HAP-1 (cell line): ENCODE measurements around the gene ARHGAP20.

Source experiments
- DNase-seq, 2 experiments: peaks; one replicate each; pipeline ENCODE4 v3.0.0-alpha.2; 2016 to 2020; ENCODE audit warnings: low spot score in 2 of 2
- H3K27me3 ChIP-seq: fragments of 250-450 bp; sonication (Bioruptor Pico); 2 replicates; pipeline ENCODE4 v1.5.1; 2020; ENCODE audit warnings: low read depth, mild to moderate bottlenecking, moderate library complexity
- H3K36me3 ChIP-seq: fragments of 250-450 bp; sonication (Bioruptor Pico); replicated peaks from 2 replicates; pipeline ENCODE4 v1.5.1; 2020; ENCODE audit warnings: mild to moderate bottlenecking
- H3K4me1 ChIP-seq: fragments of 250-450 bp; sonication (Bioruptor Pico); 2 replicates; pipeline ENCODE4 v1.5.1; 2020; ENCODE audit warnings: mild to moderate bottlenecking
- H3K4me3 ChIP-seq: fragments of 250-450 bp; sonication (Bioruptor Pico); 2 replicates; pipeline ENCODE4 v1.5.1; 2020; ENCODE audit warnings: mild to moderate bottlenecking, moderate library complexity
- H3K9me3 ChIP-seq: fragments of 250-450 bp; sonication (Bioruptor Pico); 2 replicates; pipeline ENCODE4 v1.5.1; 2020; ENCODE audit warnings: mild to moderate bottlenecking, moderate library complexity
- in situ Hi-C: fragments of 300-500 bp; cut with MboI; formaldehyde crosslinking; loops from 3 replicates; pipeline ENCODE4 v1.14.3; 2020; ENCODE audit warnings: low sequenced_read_pairs, inconsistent platforms, mixed read lengths

The ARHGAP20 gene

GRCh38 chr11:110710628-110711381, 1.4 kb downstream of the ARHGAP20 start:
- Histone ChIP-seq H3K4me3 (no peak overlapping the region), H3K4me1 (no peaks in the 10 kb centered on the region), H3K9me3 (no peaks in the 10 kb centered on the region), H3K27me3 (peaks cover 48% of the 10 kb centered on the region), H3K36me3 (no peaks in the 10 kb centered on the region)
- no peak for DNase-seq
- in situ Hi-C loops = no loop called here

GRCh38 chr11:110704210-110704864, 7.9 kb downstream of the ARHGAP20 start:
- in situ Hi-C loops = no loop called here

GRCh38 chr11:110691926-110692325, 20.3 kb downstream of the ARHGAP20 start:
- in situ Hi-C loops = no loop called here
- H3K9me3 ChIP-seq = no peaks in the 10 kb centered on the region
- no peaks in the 10 kb centered on the region for H3K4me1 ChIP-seq
- no peak overlapping the region for H3K4me3 ChIP-seq
- DNase-seq = no peak
- H3K27me3 ChIP-seq = no peaks in the 10 kb centered on the region
- H3K36me3 ChIP-seq = no peaks in the 10 kb centered on the region

More at GRCh38 chr11:110704210-110704864, 7.9 kb downstream of the ARHGAP20 start:
- Histone ChIP-seq H3K4me3 (no peak overlapping the region), H3K4me1 (no peaks in the 10 kb centered on the region), H3K9me3 (no peaks in the 10 kb centered on the region), H3K27me3 (peaks cover 3% of the 10 kb centered on the region), H3K36me3 (no peaks in the 10 kb centered on the region)
- no peak for DNase-seq

GRCh38 chr11:110689306-110689705, 22.9 kb downstream of the ARHGAP20 start:
- Histone ChIP-seq H3K27me3 (no peaks in the 10 kb centered on the region), H3K9me3 (no peaks in the 10 kb centered on the region), H3K36me3 (no peaks in the 10 kb centered on the region), H3K4me3 (no peak overlapping the region), H3K4me1 (no peaks in the 10 kb centered on the region)
- in situ Hi-C loops = no loop called here
- no peak for DNase-seq

- Histone ChIP-seq H3K4me3 (no peak overlapping the region), H3K36me3 (no peaks in the 10 kb centered on the region), H3K9me3 (no peaks in the 10 kb centered on the region), H3K4me1 (no peaks in the 10 kb centered on the region), H3K27me3 (no peaks in the 10 kb centered on the region)
- DNase-seq = no peak
- in situ Hi-C loops = no loop called here
Measured at GRCh38 chr11:110679323-110679975, 32.8 kb downstream of the ARHGAP20 start.

- Histone ChIP-seq H3K4me1 (no peaks in the 10 kb centered on the region), H3K27me3 (no peaks in the 10 kb centered on the region), H3K36me3 (no peaks in the 10 kb centered on the region), H3K4me3 (no peak overlapping the region), H3K9me3 (no peaks in the 10 kb centered on the region)
- no peak for DNase-seq
- in situ Hi-C loops = no loop called here
Measured at GRCh38 chr11:110675548-110675947, 36.7 kb downstream of the ARHGAP20 start.

GRCh38 chr11:110665689-110666465, 46.4 kb downstream of the ARHGAP20 start:
- H3K27me3 ChIP-seq = no peaks in the 10 kb centered on the region
- DNase-seq = no peak
- in situ Hi-C loops = no loop called here
- no peaks in the 10 kb centered on the region for H3K36me3 ChIP-seq
- no peaks in the 10 kb centered on the region; the same call in 1 of the 2 replicates for H3K4me1 ChIP-seq
- H3K9me3 ChIP-seq = no peaks in the 10 kb centered on the region
- no peak overlapping the region for H3K4me3 ChIP-seq

- no peak overlapping the region for H3K4me3 ChIP-seq
- no peaks in the 10 kb centered on the region for H3K36me3 ChIP-seq
- no peak for DNase-seq
- no peaks in the 10 kb centered on the region for H3K4me1 ChIP-seq
- no peaks in the 10 kb centered on the region for H3K27me3 ChIP-seq
- in situ Hi-C loops = no loop called here
- H3K9me3 ChIP-seq = no peaks in the 10 kb centered on the region
Measured at GRCh38 chr11:110655967-110656366, 56.3 kb downstream of the ARHGAP20 start.

- H3K4me1 ChIP-seq = no peaks in the 10 kb centered on the region
- H3K36me3 ChIP-seq = no peaks in the 10 kb centered on the region
- no peaks in the 10 kb centered on the region for H3K27me3 ChIP-seq
- in situ Hi-C loops = no loop called here
- H3K4me3 ChIP-seq = no peak overlapping the region
- DNase-seq = no peak
- no peaks in the 10 kb centered on the region for H3K9me3 ChIP-seq
Measured at GRCh38 chr11:110654456-110654855, 57.8 kb downstream of the ARHGAP20 start.

GRCh38 chr11:110645253-110645652, 67.0 kb downstream of the ARHGAP20 start:
- Histone ChIP-seq H3K4me3 (no peak overlapping the region), H3K36me3 (no peaks in the 10 kb centered on the region), H3K27me3 (no peaks in the 10 kb centered on the region), H3K9me3 (no peaks in the 10 kb centered on the region), H3K4me1 (no peaks in the 10 kb centered on the region)
- no peak for DNase-seq
- in situ Hi-C loops = no loop called here

- in situ Hi-C loops = no loop called here
- no peak for DNase-seq
Measured at GRCh38 chr11:110634370-110634769, 77.9 kb downstream of the ARHGAP20 start.

GRCh38 chr11:110631551-110631950, 80.7 kb downstream of the ARHGAP20 start:
- no peak for DNase-seq
- Histone ChIP-seq H3K4me1 (no peaks in the 10 kb centered on the region), H3K4me3 (no peak overlapping the region), H3K9me3 (no peaks in the 10 kb centered on the region), H3K36me3 (no peaks in the 10 kb centered on the region), H3K27me3 (no peaks in the 10 kb centered on the region; the same call in 1 of the 2 replicates)
- in situ Hi-C loops = no loop called here

More at GRCh38 chr11:110634370-110634769, 77.9 kb downstream of the ARHGAP20 start:
- Histone ChIP-seq H3K4me1 (no peaks in the 10 kb centered on the region), H3K4me3 (no peak overlapping the region), H3K27me3 (no peaks in the 10 kb centered on the region), H3K36me3 (no peaks in the 10 kb centered on the region), H3K9me3 (no peaks in the 10 kb centered on the region)

GRCh38 chr11:110629594-110629993, 82.6 kb downstream of the ARHGAP20 start:
- Histone ChIP-seq H3K9me3 (no peaks in the 10 kb centered on the region), H3K36me3 (no peaks in the 10 kb centered on the region), H3K27me3 (no peaks in the 10 kb centered on the region; the same call in 1 of the 2 replicates), H3K4me1 (no peaks in the 10 kb centered on the region), H3K4me3 (no peak overlapping the region)
- in situ Hi-C loops = no loop called here
- no peak for DNase-seq
